Left lobe of liver (tissue), 2 donors: ENCODE data around the gene CLEC16A. TPM values are rescaled to one million over a fixed set of nuclear protein-coding genes. Genes with fewer than 3 reads are reported as not detected.
A peak's percentile ranks its signal among the peaks of the same experiment; 100 is the strongest.

Experiments
- ATAC-seq: fragments of 200-7000 bp; cut with Tn5 transposase; one replicate; pipeline ENCODE4 v1.9.1; 2020; ENCODE audit warnings: mild to moderate bottlenecking, moderate library complexity
- DNase-seq: peaks from one replicate; pipeline ENCODE4 v3.0.0-alpha.2; 2020; ENCODE audit warnings: low spot score
- total RNA-seq: library from RNA; stranded (reverse); gene quantifications from one replicate; pipeline ENCODE4 v1.2.1, GENCODE V29; 2021
- donor health status: DM: no; HTN: no; CAD: no; lungs with moderate emphysema.
- donor health status: DM: no; HTN: yes; CAD: no.

The CLEC16A gene
- total RNA-seq, 1 donor from 2014 or later, result 21.6 TPM

GRCh38 chr16:11053916-11054460, 109.6 kb downstream of the CLEC16A start:
- no peak for DNase-seq
- no peak for ATAC-seq

GRCh38 chr16:11056090-11056992, 112.0 kb downstream of the CLEC16A start:
- DNase-seq, result no peak
- ATAC-seq, result no peak

GRCh38 chr16:11056993-11057649, 112.8 kb downstream of the CLEC16A start:
- DNase-seq (no peak), ATAC-seq (no peak)

- DNase-seq, result no peak
- no peak for ATAC-seq
Observed at GRCh38 chr16:11057711-11058345, 113.5 kb downstream of the CLEC16A start.

GRCh38 chr16:11058832-11059231, 114.5 kb downstream of the CLEC16A start:
- no peak for DNase-seq
- no peak for ATAC-seq

- ATAC-seq, result no peak
- no peak for DNase-seq
Observed at GRCh38 chr16:11059588-11059987, 115.2 kb downstream of the CLEC16A start.

GRCh38 chr16:11060364-11060763, 116.0 kb downstream of the CLEC16A start:
- no peak for ATAC-seq
- DNase-seq, result no peak

- ATAC-seq (no peak), DNase-seq (no peak)
Observed at GRCh38 chr16:11060842-11061241, 116.5 kb downstream of the CLEC16A start.

- ATAC-seq (no peak), DNase-seq (no peak)
Observed at GRCh38 chr16:11061629-11062270, 117.4 kb downstream of the CLEC16A start.

GRCh38 chr16:11063448-11064201, 119.3 kb downstream of the CLEC16A start:
- DNase-seq (no peak), ATAC-seq (no peak)

GRCh38 chr16:11064202-11064540, 119.8 kb downstream of the CLEC16A start:
- ATAC-seq (no peak), DNase-seq (no peak)

GRCh38 chr16:11064851-11065250, 120.5 kb downstream of the CLEC16A start:
- DNase-seq, result no peak
- ATAC-seq, result no peak

GRCh38 chr16:11066261-11066870, 122.0 kb downstream of the CLEC16A start:
- no peak for DNase-seq
- ATAC-seq, result peak; percentile 43

GRCh38 chr16:11067266-11067665, 122.9 kb downstream of the CLEC16A start:
- no peak for DNase-seq
- ATAC-seq, result peak; percentile 5

GRCh38 chr16:11067697-11068141, 123.4 kb downstream of the CLEC16A start:
- ATAC-seq (peak; percentile 94), DNase-seq (peak; percentile 82)

- ATAC-seq (no peak), DNase-seq (no peak)
Observed at GRCh38 chr16:11071829-11072228, 127.5 kb downstream of the CLEC16A start.

GRCh38 chr16:11072420-11073153, 128.2 kb downstream of the CLEC16A start:
- no peak for DNase-seq
- ATAC-seq, result no peak

GRCh38 chr16:11073407-11073999, 129.1 kb downstream of the CLEC16A start:
- no peak for DNase-seq
- ATAC-seq, result no peak

GRCh38 chr16:11074131-11074530, 129.8 kb downstream of the CLEC16A start:
- DNase-seq, result no peak
- no peak for ATAC-seq
